HG02642 (cell line): ENCODE measurements around the gene SEMA3A.
"Not testable (repeated sequence)": the region's sequence is repeated elsewhere in the genome, so short reads cannot be mapped to it uniquely, and the experiment has no call there.

Source experiments
- ATAC-seq: cut with Tn5 transposase; IDR thresholded peaks from one replicate; pipeline ENCODE4 v1.9.1; 2021; ENCODE audit warnings: mild to moderate bottlenecking; ENCODE audit not compliant: unreplicated experiment, poor library complexity

SEMA3A gene

DNA sequence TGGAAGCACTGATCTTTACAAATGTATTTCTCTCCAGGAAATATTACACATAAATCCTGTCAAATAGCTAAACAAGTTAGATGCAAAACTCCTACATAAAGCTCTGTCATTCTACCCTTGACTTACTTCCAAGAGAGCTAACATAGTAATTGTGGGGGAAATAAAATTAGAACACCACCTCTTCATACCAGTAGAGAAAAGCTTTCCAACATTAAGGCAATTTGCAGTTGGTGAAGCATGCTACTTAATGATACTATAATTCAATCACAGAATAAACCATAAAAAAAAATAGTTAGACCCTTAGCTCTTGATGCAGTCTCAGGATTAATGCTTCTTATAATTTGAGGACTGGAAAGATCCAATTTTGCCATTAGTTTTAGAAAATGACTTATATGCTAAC, 35.2 kb downstream of the SEMA3A start:
- ATAC-seq: no peak

DNA sequence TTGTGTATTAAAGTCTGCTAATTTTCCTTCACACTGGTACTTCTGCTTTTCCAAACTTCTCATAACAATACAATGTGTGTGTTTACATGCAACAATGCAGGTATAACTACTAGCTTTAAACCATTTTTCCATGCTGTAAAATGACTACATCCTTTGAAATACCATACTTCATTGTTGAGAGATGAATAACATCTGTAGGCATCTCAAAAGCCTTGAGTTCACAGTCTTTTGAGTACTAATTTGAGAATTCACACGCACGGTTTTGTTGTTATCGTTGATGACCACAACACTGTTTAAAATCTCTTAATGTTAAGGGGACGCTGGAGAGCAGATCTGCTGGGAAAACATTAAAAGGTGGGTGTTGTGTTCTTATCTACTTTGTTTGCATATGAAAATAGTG, 37.4 kb downstream of the SEMA3A start:
- ATAC-seq: no peak

DNA sequence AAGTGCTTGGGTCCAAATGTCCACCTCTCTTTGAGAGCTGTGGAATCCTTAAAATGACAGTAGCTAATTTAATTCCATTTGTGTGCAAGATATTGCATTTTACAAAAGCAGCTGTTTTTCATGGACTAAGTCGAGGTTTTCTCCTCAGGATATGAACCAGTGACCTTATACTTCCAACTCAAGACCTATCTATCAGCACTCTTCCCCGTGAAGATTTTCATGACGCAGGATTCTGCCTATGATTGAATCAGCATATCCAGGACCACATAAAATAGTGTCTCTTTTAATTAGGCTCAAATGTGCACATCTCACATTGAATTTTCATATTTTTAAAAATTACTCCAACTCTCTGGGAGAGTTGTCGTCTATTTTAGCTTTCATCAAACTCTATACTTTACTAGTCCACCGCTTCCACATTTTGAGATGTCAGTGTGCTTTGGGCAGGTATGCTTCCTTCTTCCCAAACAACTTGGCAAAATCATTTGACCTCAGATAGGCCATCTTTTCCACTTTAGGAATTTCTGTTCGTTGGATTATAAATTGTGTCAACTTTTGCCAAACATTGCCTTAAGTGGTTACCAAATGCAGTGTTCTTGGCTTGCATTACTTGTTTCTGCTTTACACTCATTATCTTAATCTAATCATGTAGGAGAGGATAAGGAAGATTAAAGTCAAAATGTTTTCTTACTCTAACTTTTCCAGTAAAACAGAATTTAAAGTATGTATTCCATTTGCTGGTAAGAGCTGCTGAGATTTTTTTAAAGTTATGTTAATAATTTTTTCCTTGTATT, 39.4 kb downstream of the SEMA3A start:
- ATAC-seq: no peak

DNA sequence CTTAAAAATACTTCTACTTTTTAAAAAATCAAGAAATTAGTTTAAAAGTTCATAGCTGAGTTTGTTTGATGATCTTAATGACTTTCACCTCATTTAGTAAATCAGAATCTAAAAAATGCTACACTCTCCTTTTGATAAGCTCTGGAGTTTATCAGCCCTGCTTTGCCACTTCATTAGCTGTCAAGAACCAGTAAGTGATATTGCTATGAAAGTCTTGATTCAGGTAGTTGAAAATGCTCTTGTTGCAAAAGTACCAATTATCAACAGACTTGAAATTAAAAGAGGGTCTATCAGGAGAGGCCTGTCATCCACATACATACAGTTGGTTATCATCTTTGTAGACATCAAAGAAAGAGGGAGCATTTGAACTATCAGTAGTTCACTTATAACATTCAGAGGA, 41.6 kb downstream of the SEMA3A start:
- no peak for ATAC-seq

DNA sequence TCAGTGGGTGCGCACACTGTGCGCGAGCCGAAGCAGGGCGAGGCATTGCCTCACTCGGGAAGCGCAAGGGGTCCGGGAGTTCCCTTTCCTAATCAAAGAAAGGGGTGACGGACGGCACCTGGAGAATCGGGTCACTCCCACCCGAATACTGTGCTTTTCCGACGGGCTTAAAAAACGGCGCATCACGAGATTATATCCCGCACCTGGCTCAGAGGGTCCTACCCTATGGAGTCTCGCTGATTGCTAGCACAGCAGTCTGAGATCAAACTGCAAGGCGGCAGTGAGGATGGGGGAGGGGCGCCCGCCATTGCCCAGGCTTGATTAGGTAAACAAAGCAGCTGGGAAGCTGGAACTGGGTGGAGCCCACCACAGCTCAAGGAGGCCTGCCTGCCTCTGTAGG, 44.2 kb downstream of the SEMA3A start:
- not testable (repeated sequence) for ATAC-seq

DNA sequence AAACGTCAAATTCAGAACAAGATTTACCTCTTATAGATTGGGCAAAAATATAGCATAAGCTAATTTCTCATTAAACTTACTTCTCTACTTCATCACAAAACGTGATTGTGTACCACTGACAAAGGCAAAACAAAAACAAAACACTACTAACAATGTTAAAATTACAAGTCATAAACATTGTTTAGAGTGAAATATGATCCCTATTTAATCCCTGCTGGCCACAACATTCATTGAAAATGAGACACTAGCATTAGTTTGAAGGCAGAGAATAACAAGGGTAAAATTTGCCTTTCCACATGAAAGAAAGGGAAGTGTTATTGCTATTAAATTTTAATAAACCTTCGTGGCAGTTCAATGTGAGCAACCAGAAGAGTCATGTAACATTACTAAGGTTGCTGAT, 45.0 kb downstream of the SEMA3A start:
- ATAC-seq: no peak

DNA sequence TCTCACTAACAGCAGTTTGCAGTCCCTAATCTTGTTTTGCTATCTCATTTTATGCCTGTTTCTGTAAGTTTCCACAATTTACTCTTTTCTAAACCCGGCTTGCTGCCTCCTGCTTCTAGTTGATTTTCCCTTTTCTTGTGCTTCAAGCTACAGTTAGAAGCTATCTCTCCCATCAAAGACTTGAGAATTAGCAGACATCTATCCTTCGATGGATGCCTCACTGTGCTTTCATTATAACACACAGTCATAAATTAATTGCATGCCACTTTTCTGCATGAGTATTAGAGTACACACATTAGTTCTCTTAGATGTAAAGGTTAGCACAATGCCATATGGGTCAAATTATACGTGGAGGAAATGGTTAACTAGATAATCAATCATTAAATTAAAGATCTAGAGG, 48.7 kb downstream of the SEMA3A start:
- no peak for ATAC-seq

DNA sequence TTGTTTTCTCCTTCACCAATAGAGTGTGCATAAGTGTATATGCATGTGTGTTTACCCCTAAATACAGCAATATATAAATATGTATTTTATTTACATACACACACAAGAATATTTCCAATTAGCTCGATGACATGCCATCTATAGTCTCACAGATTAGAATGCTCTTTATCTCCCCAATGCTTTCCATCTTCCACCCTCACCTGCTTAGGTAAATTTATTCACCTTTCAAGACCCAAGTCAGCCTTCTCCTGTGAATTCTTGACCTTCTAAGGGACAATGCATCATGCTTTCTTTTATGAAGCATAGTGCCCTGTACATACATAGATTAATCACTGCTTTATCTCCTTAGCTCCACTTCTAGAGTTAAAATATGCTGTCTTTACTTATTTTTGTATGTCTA, 49.7 kb downstream of the SEMA3A start:
- no peak for ATAC-seq

DNA sequence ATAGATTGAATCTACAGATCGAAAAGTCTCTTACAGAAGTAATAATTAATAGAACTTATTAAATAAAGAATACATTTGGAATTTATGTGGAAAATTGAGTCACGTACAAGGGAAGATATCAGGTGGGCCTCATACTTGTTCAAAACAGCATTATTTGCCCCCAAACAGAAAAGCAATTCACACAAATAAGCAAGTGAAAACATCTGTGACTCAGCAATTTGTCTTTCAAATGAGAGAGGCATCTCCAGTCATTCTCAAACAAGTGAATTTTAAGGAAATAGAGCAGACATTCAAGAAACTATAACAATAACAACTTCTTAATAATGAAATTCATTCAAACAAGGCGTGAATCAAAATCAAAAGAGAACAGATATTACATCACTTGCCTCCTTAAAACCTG, 50.1 kb downstream of the SEMA3A start:
- no peak for ATAC-seq

DNA sequence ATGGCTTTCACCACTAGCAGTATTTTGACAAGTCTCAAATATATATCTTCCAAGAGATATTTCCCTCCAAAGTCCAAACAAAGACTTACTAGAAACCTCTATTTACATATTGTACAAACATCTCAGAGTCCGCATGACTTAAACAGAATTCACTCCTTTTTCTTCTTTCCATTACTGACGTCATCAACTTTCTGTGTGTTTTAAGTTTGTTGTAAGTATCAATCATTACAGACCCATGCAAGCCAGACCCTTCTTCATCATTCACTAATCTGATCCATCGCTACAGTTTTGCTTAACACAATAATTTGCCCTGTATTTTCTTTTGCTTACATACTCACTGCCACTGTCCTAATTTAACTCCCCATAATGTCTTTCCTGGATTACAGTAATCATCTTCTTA, 51.9 kb downstream of the SEMA3A start:
- no peak for ATAC-seq

DNA sequence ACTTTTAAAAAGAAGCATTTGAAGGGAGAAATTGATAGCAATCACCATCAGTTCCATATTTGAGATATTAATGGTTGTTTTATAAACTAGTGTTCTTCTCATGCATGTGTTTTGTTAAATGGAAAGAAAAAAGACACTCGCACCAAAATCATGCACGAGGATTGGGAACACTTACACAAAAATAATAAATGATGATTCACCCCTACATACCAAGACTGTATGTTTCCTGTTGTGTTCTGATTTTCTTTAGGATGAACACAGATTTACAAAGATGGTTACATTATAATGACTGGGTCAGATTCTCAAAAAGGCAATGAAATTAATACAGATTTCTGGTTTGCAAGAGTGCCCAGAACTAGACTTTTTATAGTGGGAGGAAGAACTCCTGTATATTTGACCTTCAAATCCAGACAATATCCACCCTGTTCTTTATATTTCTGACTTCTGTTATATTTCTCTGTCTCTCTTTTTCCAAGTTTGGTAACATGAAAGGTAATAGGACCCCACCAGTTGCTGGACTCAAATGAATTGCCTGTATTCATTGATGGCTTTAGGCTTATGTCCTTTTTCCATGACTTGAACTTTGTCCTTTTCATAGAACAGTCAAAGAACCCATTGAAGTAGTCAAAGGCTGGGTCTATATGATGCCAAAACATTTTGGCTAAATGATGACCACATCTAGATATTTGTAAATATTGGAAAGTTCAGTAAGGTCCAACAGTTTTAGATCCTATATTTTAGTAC, 54.4 kb downstream of the SEMA3A start:
- ATAC-seq: no peak

DNA sequence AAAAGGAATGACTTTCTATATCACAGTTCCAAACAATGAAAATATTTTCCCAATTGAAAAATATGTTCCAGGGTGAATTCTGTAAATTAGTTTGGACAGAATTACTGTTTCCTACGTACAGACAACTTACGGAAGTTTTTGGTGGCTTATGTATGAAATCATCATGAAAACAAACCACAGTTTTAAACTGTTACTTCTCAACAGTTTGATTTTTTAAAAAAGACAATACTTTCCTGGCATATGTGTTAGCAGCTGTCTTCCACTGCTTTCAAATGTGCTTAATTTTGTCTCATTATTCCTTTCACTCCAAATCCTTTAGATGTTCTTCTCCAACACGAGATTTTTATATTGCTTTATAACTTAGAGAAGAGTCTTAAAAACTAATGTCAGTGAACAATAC, 56.2 kb downstream of the SEMA3A start:
- ATAC-seq: no peak

DNA sequence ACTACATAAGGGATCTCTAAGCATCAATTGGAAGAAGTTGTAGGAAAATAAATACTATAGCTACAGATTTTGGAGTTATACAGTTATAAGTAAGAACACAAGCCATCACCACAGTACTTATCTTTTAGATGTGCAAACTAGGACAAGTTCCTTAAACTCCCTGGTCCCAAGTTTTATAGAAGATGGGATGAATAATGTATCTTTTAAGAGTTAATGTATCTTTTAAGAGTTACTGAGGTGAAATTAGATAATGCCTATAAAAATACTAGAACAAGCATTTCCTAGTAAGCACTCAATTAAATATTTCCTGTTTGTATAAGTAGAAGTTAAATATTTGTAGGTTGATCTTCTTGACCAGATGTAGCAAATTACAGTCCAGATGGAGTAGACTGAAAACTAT, 56.8 kb downstream of the SEMA3A start:
- ATAC-seq: no peak

DNA sequence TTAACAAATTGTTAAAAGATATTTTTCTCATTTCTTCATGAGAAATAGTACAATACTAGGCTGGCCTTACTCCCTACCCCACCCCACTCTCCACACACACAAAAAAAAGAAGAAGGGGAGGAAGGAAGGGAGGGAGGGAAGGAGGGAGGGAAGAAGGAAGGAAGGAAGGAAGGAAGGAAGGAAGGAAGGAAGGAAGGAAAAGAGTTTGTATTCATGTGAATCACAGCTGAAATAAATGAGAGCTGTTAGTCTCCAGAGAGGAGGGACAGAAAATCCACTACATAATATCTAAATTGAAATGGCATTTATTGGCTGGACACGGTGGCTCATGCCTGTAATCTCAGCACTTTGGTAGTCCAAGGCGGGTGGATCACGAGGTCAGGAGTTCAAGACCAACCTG, 57.8 kb downstream of the SEMA3A start:
- no peak for ATAC-seq

DNA sequence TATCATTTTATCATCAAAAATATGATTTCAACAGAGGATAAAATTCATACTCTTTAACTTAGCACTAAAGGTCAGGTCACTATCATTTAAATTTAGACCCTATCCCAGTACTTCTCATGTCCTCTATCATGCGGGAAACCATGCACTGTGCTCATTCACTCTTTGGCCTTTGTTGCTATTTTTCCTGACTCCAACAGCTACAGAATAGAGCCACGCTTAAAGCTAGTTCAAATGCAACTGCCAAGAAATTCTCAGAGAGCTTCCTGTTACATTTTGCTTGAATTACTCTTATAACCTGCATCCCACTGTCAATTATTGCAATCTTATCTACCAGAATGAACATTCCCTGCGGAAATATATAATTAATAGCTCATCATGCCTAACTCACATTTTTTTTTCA, 58.3 kb downstream of the SEMA3A start:
- ATAC-seq: no peak

DNA sequence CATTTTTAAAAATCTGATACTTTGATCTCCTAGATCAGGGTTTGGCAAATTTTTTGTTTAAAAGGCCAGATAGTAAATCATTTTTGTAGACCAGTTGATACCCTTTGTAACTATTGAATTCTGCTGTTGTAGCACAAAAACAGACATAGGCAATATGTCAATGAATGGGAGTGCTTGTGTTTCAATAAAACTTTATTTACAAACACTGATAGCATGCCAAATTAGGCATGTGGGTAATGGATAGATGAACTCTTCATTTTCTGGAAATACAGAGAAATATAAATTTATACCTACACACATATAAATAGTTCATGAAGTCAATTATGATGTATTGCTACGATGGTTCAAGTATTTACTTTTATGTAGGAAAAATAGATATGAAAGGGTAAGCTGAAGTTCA, 60.4 kb downstream of the SEMA3A start:
- no peak for ATAC-seq

DNA sequence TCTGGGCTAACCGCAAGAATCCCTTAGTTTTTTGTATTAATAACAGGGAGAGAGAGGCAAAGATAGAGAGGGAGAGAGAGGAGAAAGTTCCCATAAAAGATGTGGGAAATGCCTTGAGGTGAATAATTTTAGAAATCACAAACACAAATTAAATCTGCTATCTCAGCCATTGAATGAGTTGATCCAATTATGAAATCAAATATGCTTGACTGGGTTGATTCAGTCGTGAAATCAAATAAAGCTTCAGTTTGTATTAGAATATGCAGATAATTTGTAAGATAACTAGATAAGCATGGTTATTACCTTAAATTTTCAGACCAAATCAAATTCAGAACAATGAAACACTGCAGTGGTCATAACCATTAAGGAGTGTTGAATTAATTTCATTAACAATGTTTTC, 68.9 kb downstream of the SEMA3A start:
- ATAC-seq: no peak

DNA sequence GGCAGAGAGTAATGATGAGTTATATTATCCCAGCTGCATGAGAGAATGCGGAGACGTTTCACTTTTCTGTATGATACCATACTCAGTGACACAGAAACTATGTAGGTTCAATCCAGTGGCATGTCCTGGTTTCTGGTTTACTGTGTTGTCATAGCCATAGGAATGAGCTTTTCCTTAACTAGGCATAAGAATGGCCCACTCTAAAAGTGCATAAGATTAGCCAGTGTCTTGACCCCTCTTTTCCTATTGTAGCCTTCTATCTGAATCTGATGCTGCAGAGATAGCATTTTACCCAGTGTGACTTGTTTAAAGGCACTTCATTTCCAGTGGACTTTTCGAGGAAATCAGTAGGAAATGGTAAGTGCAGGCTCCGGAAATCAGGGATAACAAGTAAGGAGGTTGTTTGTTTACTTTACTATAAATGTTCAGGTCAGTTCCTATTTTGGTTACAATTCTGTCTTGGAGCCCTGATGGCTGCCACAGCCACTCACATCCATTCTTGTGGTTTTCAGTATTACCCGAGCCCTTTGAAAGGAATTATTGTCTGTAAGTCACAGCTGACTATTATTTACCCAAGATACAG, 70.5 kb downstream of the SEMA3A start:
- ATAC-seq: no peak

DNA sequence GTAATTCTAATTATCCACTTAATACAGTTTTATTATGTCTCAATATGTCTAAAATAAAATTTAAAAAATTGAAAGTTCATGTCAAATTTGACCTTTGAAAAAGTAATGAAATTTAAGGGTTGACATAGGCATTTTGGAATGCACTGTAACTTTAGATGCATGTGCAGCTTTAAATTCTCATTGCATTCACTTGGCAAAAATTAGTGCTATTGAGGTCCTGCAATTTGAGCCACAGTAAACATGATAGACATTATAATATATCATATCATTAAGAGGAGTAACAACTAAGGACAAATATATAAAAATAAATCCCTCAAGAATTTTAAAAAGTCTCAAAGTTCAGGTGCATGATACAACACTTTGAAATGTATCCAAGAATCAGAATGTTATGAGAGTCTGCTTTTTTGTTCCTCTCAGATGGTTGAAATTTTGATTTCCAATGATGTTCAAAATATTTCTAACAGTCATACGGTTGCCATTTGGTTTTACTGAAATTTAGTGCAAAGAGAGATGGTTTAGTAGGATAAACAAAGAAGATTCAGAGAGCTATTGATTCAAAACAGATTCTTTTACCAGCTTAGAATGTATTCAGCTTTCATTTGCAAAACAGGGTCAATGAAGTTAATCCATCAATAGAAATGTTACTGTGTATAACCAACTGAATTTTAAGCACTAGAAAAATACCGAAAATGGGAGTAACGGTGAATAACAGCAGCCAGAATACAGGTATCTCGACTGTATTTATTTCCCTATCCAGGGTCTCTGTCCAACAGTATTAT, 71.8 kb downstream of the SEMA3A start:
- ATAC-seq: no peak

DNA sequence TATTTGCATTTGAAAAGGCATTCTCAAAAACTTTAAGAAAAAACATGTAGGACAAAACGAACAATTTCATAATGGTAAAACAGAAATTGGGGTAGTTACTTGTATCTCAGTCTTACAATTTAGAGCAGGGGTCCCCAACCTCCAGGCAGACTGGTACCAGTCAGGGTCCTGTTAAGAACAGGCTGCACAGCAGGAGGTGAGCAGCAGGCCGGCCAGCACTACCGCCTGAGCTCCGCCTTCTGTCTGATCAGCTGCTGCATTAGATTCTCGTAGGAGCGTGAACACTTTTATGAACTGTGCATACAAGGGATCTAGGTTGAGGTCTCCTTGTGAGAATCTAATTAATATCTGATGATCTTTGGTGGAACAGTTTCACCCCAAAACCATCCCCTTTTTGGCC, 77.3 kb downstream of the SEMA3A start:
- no peak for ATAC-seq
